GM21619 (cell line): Measurements from ENCODE around the gene SHTN1.

Source experiments
- ATAC-seq: cut with Tn5 transposase; IDR thresholded peaks from one replicate; pipeline ENCODE4 v1.9.1; 2021; ENCODE audit not compliant: unreplicated experiment

Gene SHTN1

GRCh38 chr10:116919164-116919563 lies 85.8 kb downstream of the SHTN1 start:
- ATAC-seq = no peak

- ATAC-seq = no peak
These were observed 86.4 kb downstream of the SHTN1 start for GRCh38 chr10:116918583-116918982.

DNA sequence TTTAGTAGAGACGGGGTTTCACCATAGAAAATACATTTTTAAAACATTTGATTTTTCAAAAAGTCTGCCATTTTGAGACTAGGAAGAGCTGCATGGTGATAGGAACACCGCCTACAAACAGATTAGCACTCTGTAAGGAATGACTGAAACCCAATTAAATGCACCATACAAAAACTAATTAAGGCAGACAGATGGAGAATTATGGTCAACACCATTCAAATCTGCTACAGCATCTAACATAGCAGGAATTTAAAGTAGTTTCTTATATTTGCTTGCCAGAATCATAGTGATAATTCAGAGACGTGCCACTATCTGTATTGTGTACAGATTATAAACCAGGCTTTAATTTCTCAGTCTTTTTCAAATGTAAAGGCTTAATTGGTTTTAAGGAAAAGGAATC lies 87.5 kb downstream of the SHTN1 start:
- no peak for ATAC-seq

DNA sequence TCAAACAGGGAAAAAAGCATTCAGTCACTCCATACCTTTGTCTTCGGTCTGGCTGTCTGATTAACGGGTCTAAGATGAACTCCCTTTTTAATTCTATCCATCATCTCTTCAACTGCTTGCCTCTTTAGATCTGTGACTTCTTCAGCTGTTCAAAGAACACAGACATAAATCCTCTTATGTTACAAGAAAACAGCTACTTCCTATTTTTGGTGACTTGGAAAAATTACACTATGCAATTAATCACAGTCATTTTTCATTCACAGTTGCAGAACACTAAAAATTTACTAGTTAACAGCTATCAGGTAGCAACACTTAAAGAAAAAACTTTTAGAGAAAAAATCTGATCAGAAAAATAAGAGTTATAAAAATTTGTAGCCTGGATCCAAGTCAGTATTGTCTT lies 89.6 kb downstream of the SHTN1 start:
- ATAC-seq = no peak

DNA sequence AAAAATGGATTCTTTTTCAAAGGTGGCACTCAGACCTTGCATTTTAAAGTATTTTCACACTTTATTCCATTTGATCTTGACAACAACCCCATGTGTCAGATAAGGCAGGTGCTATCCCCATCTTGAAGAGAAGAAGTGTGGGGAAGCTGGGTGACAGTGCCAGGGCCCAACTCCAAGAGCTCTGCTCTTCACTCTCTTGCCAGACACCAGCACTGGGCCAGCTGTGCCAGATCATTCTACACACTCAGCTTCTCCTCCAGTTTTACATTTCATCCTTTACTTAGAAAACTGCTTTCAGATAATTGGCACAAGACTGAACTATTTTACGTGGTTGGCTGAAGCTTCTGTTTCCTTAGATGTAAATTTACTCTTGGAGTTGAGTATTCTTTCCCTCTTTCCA lies 91.3 kb downstream of the SHTN1 start:
- no peak for ATAC-seq

DNA sequence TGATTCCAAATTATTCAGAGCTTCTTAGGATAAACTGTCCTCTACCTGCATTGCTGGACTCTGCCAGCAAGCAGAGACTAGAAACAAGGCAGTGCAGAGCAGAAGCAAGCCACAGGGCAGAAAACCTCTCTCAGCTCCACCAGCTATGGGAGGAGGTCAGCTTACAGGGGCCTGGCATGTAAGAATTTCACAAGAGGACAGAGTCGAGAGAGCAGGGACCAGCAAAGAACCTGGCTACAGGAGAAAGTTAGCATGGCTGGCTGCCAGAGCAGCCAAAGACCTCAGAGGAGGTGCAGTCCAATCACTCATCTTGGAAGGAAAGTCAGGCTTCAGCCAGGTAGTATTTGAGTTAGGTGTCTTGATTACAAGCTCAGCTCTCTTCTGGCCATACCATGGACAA lies 92.8 kb downstream of the SHTN1 start:
- ATAC-seq = no peak

DNA sequence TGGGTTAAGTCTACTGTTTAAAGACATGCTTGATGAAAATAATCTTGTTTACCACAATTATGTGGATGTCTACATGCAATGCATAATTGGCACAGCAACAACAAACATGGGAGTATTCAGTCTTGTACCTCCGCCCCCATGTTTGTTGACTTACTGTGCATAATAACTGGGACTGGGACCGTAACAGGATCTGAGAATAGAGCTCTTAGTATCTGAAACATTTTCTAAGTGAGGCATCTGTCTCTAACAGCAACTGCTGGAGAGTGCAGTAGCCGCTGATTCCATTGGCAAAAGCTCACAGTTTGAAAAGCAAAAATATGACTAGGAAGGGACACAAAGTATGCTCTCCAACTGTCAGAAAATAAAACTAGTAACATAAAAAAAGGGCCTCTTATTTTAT lies 94.1 kb downstream of the SHTN1 start:
- ATAC-seq = no peak

- ATAC-seq = no peak
These were observed 95.7 kb downstream of the SHTN1 start for GRCh38 chr10:116909307-116909706.

DNA sequence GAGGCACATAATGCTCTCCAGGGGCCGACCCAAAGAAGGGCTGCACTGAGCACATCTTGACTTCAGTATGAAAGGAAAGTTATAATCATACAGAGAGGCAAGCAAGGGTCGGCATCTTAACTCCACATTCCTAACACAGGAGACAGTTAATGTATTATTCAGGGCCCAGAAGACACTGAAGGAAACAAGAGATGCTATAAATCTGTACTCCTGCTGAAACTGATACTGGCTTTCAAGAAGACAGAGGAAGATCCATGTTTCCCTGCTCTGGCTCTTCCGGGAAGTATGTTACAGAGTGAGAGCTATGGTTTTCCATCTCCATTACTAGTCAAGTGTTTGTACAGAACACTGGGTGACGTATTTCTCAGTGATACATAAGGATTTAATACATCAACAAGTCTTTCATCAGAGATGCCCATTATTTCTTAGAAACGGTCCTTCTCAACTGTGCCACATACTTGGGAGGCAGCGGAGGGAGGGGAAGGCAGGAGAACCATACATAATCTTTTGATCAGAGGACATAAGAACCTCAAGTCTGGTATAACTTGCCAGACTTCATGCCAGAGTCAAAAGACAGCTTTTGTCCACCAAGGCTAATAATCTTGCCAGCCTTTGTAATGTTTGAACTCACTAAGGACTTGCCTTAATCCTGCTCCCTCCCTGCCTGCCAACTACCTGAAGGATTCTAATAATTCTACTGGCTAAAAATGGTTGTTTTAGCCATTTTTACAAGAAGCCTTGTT lies 97.6 kb downstream of the SHTN1 start:
- ATAC-seq = no peak

DNA sequence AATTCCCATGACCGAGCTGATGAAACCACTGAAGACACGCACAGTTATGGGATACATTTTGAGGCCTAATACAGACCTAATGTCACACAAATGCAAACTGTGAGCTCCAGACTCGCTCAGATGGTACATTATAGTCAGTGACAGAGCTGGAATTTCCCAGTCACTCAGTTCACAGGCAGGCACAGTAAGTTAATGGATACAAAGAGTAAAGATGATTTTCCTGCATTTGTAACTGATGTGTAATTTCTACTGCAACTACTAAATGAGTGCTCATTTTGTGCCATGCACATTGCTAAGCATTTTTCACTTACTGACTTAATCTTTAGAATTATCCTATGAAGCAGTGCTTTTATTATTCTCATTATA lies 99.2 kb downstream of the SHTN1 start:
- no peak for ATAC-seq

- ATAC-seq = no peak
These were observed 105.4 kb downstream of the SHTN1 start for GRCh38 chr10:116899626-116900025.

GRCh38 chr10:116893686-116894037 lies 111.3 kb downstream of the SHTN1 start:
- ATAC-seq = no peak

DNA sequence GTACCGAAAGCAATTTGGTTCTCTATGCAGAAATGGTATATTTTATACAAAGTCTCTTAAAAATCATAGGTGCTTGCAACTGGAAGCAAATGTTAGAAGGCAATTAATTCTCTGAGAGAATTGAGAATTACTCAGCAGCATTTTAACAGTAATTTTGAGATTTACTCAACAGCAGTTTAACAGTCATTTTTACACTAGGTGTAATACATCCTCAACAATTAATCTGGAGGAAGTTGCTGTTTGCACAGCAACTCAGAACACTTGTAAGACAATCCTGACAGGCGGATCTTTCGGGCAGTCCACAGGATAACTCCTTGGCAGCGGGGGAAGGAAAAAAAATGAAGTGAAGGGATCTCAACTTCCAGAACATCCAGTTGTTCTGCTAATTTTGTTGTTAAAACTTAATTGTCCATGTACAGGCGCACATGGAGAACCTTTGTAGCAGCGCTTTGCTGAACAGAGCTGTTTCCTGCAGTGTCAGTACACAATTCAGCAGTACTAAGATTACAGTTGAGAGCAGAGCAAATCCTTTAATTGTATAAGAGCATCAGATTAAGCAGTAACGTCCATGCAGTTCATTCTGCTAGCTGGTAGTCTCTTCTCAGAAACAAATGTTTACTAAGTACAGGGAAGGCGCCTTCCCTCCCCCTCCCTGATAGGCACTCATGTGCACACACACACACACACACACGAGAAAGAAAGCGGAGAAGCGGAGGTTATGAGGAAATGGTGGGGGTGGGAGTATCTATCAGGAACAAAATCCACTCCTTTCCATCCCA lies 111.9 kb downstream of the SHTN1 start:
- no peak for ATAC-seq

GRCh38 chr10:116891208-116891607 lies 113.8 kb downstream of the SHTN1 start:
- no peak for ATAC-seq

DNA sequence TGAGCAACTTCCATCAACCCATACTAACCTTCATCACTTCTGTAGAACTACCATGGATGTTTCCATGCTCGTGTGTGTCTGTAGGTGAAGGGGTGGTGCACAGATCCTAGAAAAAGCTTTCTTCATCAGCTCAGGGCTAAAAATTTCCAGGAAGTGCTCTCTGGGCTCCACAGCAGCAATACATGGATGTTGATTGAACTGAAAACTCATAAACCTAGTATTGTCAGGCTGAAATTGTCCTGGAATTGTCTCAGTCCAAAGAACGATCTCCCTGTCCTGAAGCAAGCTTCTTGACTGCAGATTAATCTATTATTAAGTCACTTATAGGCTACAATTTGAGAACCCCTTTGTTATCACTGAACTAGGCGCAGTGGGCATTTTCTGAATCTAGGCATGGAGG lies 115.9 kb downstream of the SHTN1 start:
- no peak for ATAC-seq

DNA sequence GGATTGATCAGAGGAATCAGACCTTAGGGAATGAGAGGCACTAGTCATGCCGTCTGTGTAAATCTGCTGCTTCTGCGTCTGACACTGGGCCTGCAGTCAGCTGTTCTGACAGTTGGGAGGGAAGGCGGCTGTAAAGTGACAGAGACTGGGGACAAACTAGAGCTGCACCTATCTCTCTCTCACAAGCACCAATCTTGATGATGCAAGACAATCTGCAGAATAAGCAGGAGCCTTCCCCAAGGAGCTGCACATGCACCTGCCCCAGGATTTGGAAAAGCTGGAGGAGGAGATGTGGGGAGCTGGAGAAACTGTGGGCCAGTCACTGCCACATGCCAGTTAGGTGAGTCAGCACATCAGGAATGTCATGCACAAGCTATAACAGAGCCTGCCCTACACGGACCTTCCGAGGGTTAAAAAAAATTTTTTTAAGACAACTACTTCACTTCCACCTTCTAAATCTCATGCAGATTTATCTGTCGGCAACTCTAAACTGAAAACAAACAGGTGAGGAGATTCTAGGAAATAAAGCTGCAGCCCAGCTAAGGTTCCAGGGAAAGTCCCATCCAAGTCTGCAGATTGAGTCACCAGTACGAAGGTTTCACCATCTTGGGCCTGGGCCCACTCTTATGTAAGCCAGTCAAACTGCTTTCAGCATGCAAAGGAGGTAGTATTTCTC lies 116.5 kb downstream of the SHTN1 start:
- ATAC-seq = no peak

DNA sequence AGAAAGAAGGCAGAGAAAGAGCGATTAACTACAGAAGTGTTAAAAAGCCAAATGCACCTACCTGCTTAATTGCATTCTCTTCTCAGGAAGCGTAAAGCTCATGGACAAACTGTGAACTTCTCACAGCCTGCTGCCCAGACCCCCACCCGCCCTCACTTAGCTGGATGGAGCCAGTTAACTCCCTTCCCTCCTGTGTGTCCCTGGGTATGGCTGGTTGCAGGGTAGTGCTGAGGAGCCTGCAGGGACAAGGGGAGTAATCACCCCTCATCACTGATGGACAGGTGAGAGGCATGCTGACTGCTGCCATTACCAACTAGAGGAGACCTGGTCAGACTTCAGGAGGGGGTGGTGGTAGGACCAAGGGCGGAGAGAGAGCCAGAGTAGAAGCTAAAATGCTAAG lies 118.2 kb downstream of the SHTN1 start:
- ATAC-seq = no peak

- no peak for ATAC-seq
These were observed 122.3 kb downstream of the SHTN1 start for GRCh38 chr10:116882639-116883038.

DNA sequence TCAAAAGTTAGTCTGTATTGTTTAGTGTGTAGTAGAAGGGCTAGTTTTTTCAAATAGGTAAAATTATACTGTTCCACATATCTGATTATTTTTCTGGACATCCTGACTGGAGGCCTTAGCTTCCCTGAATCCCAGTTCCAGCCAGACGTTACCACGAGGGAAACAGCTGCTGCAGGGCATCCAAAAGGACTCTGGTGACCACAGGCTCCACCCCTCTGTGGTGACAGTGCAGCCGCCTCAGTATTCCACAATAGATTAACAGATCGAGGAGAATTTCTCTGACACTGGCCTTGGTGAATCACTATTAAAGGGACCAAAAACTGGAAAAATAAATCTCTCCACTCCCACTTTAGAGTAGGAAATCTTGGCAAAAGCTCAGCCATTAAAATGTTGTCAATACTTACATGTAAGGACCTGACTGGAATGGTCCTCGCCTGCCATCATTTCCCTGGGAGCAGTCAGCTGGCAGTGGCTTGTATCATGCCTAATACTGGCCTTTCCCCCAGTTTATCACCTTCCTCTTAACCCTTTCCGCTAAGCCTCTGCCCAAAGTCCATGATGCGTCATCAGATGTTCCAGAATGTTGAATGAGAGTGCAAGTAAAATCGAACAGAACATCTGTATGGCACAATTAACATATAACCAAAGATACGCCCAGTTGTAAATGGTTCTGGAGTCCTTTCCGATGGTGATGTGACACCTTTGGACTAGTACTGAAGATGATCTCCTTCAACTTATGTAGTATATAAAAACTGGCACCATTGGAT lies 124.1 kb downstream of the SHTN1 start:
- no peak for ATAC-seq

DNA sequence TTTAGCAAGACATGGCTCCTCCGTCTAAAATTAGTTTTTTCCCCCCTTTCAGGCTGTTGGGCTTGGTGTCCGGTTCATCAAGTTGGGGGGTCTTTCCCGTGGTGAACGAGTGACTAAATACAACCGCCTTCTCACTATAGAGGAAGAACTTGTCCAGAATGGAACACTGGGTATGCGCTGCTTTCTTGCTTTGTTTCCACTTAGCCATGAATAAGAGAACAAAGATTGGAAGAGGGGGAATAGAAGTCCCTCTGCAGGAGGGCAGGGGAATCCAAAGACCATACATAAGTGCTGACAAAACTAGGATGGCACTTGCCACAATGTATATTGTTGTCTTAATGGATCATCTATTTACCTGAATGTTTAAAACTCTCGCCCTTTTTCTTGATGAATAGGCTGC lies 125.2 kb downstream of the SHTN1 start:
- ATAC-seq = no peak

- ATAC-seq = no peak
These were observed 126.9 kb downstream of the SHTN1 start for GRCh38 chr10:116878123-116878522.
